Activated CD8-positive, alpha-beta T cell treated with anti-CD3 and anti-CD28 coated beads for 36 hours (primary cell): ENCODE data around the gene NDNF. TPM values are rescaled to one million over a fixed set of nuclear protein-coding genes. Genes with fewer than 3 reads are reported as not detected.

ENCODE experiments used
- ATAC-seq: fragments of 200-7000 bp; cut with Tn5 transposase; one replicate; pipeline ENCODE4 v1.10.0; 2021; ENCODE audit warnings: mild to moderate bottlenecking, moderate library complexity
- CTCF ChIA-PET: fragments of 350-600 bp; sonication (Branson Sonifier 250); formaldehyde crosslinking; loops from one replicate; lab custom pipeline; 2021; ENCODE audit warnings: antibody characterized with exemption; lab: Charles Lee
- POLR2A ChIA-PET: fragments of 350-600 bp; sonication (Branson Sonifier 250); formaldehyde crosslinking; loops from one replicate; lab custom pipeline; 2021; ENCODE audit warnings: antibody characterized with exemption; lab: Charles Lee
- DNase-seq: peaks from one replicate; pipeline ENCODE4 v3.0.0-alpha.2; 2020
- H3K27ac Mint-ChIP-seq: one replicate; pipeline ENCODE4 v1.8.0; 2021; ENCODE audit warnings: mild to moderate bottlenecking, mixed read lengths
- H3K27me3 Mint-ChIP-seq: one replicate; pipeline ENCODE4 v1.8.0; 2021; ENCODE audit warnings: mixed read lengths
- H3K36me3 Mint-ChIP-seq: one replicate; pipeline ENCODE4 v1.8.0; 2021; ENCODE audit warnings: low read depth, mixed read lengths
- H3K4me1 Mint-ChIP-seq: one replicate; pipeline ENCODE4 v1.8.0; 2021; ENCODE audit warnings: low read depth, mixed read lengths
- H3K4me3 Mint-ChIP-seq: one replicate; pipeline ENCODE4 v1.8.0; 2021; ENCODE audit warnings: mild to moderate bottlenecking, moderate library complexity, mixed read lengths
- H3K9me3 Mint-ChIP-seq: one replicate; pipeline ENCODE4 v1.8.0; 2021; ENCODE audit warnings: mixed read lengths
- intact Hi-C: fragments of 100-400 bp; cut with micrococcal nuclease; formaldehyde crosslinking; loops from one replicate; pipeline ENCODE4 v1.10.0; 2022
- total RNA-seq, 2 experiments: library from RNA; stranded (reverse); gene quantifications; one replicate each; pipeline ENCODE4 v1.2.3, GENCODE V29; 2021
- TF ChIP-seq, protein P1 (sequence below): fragments of 200-600 bp; IDR thresholded peaks from one replicate; pipeline ENCODE4 v1.8.0; 2022; ENCODE audit warnings: antibody characterized with exemption, mild to moderate bottlenecking

The NDNF gene
- total RNA-seq, 2 experiments from 2014 or later = 0.34 to 0.41 TPM

DNA sequence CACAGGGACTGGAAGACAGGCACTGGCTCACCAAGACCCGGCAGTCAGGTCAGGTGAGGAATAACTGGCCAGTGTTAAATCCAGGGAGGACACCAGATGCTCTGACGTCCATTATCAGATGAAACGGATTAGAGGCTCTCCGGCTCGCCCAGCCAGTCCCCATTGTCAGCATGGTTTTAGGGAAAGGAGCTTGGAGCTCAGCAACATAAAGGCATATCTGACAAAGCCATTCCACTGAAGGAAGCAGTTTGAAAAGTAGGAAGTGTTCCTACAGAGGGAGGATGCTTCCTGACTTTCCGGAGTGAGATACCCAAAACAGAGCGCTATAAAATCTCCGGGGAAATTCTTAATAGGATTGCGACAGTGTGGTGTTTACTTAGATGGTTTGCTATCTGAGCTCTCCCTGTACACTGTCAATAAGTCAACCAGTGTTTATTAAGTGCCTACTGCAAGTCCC lies 14.8 kb downstream of the NDNF start:
- Mint-ChIP-seq H3K27me3 (peaks cover 19% of the 10 kb centered on the region), H3K4me1 (peaks cover 5% of the 10 kb centered on the region), H3K9me3 (no peaks in the 10 kb centered on the region), H3K4me3 (no peak overlapping the region), H3K27ac (no peak overlapping the region), H3K36me3 (no peaks in the 10 kb centered on the region)
- DNase-seq (no peak), ATAC-seq (no peak)
- TF ChIP-seq, protein P1, sequence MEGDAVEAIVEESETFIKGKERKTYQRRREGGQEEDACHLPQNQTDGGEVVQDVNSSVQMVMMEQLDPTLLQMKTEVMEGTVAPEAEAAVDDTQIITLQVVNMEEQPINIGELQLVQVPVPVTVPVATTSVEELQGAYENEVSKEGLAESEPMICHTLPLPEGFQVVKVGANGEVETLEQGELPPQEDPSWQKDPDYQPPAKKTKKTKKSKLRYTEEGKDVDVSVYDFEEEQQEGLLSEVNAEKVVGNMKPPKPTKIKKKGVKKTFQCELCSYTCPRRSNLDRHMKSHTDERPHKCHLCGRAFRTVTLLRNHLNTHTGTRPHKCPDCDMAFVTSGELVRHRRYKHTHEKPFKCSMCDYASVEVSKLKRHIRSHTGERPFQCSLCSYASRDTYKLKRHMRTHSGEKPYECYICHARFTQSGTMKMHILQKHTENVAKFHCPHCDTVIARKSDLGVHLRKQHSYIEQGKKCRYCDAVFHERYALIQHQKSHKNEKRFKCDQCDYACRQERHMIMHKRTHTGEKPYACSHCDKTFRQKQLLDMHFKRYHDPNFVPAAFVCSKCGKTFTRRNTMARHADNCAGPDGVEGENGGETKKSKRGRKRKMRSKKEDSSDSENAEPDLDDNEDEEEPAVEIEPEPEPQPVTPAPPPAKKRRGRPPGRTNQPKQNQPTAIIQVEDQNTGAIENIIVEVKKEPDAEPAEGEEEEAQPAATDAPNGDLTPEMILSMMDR = no peak
- ChIA-PET CTCF (interaction anchor here (2.3 kb wide), 1 partner anchor 135 kb away, joined by 7 read pairs; no protein-coding TSS in a partner anchor), POLR2A (no interaction called here)
- intact Hi-C loops = no loop called here

DNA sequence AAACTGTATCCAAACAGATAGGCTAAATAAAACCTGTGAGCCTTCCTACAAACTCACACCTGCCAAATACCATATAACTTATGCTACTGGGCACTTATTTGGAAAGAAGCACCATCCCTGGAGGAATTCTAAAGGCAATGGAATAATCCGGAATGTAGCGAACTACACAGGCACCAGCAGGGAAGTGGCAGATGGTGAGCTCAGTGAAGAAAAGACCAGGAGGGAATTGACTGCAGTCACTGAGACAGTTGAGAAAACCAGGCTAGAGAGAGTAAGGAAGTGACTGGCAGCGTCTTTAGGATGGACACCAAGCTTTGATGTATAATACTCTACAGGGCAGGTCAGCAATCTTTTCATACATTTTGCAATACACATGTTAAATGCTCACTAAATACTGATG lies 16.3 kb downstream of the NDNF start:
- no peak for DNase-seq
- ATAC-seq = no peak
- TF ChIP-seq, protein P1 = no peak
- POLR2A ChIA-PET = no interaction called here
- peaks cover 19% of the 10 kb centered on the region for H3K27me3 Mint-ChIP-seq
- intact Hi-C loops = no loop called here
- no peak overlapping the region for H3K4me3 Mint-ChIP-seq
- CTCF ChIA-PET = interaction anchor here (2.3 kb wide), 1 partner anchor 136 kb away, joined by 7 read pairs; no protein-coding TSS in a partner anchor
- H3K27ac Mint-ChIP-seq = no peak overlapping the region
- H3K9me3 Mint-ChIP-seq = no peaks in the 10 kb centered on the region
- no peaks in the 10 kb centered on the region for H3K36me3 Mint-ChIP-seq
- peaks cover 5% of the 10 kb centered on the region for H3K4me1 Mint-ChIP-seq

DNA sequence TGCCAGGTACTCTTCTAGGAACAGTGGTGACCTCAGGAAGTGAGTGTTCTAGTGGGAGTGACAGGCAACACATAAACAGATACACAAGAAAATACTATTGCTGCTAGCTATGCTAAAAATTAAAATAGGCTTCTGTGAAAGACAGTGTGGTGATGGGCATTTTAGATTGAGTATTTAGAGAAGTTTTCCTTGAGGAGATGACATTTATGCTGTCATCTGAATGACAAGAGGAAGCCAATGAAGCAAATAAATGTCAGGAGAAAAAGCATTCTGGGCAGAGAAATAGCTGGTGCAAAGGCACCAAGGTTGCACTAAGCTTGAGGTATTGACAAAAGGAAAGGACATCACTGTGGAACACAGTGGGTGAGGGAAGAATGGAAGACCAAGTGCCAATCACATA lies 18.0 kb downstream of the NDNF start:
- Mint-ChIP-seq H3K27me3 (peaks cover 19% of the 10 kb centered on the region), H3K4me1 (peaks cover 9% of the 10 kb centered on the region), H3K9me3 (no peaks in the 10 kb centered on the region), H3K27ac (no peak overlapping the region), H3K36me3 (no peaks in the 10 kb centered on the region), H3K4me3 (no peak overlapping the region)
- no peak for DNase-seq
- TF ChIP-seq, protein P1 = no peak
- CTCF ChIA-PET = no interaction called here
- no peak for ATAC-seq
- intact Hi-C loops = no loop called here
- POLR2A ChIA-PET = no interaction called here

DNA sequence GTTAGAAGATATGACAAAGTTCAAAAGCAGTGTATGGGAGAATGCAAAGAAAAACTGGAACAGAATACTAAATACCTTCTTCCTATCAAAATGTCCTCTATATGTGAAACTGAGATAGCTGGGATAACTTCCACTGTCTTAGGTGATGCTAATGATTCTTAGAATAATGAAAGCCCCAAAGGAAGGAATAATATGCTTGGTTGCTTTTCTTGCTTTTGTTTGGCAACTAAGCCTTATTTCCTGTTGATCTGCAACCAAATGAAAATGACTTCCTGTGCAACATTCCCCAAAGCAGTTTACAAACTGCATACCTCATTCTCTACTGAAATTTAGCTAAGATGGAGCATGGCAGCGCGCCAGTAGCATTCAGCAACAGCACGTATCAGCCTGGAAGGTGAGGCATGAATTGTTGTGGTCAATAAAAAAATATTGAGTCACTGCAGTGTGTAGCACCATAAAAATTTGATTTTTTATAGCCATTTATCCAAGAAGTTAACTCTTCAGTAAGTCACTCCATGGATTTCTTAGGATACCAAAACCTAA lies 18.7 kb downstream of the NDNF start:
- peaks cover 16% of the 10 kb centered on the region for H3K27me3 Mint-ChIP-seq
- POLR2A ChIA-PET = no interaction called here

DNA sequence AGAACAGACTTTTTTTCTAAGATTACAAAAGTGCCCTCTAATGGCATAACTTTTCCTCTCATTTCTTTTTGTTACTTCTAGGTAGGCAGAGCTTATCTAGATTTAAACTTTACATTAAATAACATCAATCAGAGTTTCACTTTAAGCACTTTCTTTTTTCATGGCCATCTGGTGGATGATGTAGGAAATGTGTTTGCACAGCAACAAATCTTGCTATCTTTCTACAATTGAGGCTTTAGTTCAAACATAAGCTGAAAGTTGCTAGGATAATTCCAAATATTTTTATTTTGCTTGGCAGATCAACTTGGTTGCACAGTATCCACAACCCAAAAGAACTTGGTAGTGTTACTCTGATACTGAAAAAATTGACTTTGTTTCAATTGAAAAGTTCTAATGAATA lies 22.0 kb downstream of the NDNF start:
- TF ChIP-seq, protein P1 = no peak
- Mint-ChIP-seq H3K27me3 (peaks cover 4% of the 10 kb centered on the region), H3K36me3 (no peaks in the 10 kb centered on the region), H3K9me3 (no peaks in the 10 kb centered on the region), H3K4me1 (peaks cover 9% of the 10 kb centered on the region), H3K4me3 (no peak overlapping the region), H3K27ac (no peak overlapping the region)
- intact Hi-C loops = no loop called here
- DNase-seq = no peak
- POLR2A ChIA-PET = no interaction called here
- no peak for ATAC-seq
- CTCF ChIA-PET = interaction anchor here (0.9 to 2.4 kb wide), 10 partner anchors 11 to 209 kb away, joined by 3 to 6 read pairs (median 3); no protein-coding TSS in a partner anchor

More for the DNA sequence above, 18.7 kb downstream of the NDNF start:
- no peak overlapping the region for H3K27ac Mint-ChIP-seq
- TF ChIP-seq, protein P1 = no peak
- no peaks in the 10 kb centered on the region for H3K36me3 Mint-ChIP-seq
- H3K9me3 Mint-ChIP-seq = no peaks in the 10 kb centered on the region
- ATAC-seq = no peak
- no peak for DNase-seq
- CTCF ChIA-PET = no interaction called here
- peaks cover 9% of the 10 kb centered on the region for H3K4me1 Mint-ChIP-seq
- H3K4me3 Mint-ChIP-seq = no peak overlapping the region
- intact Hi-C loops = no loop called here
